Fibroblast of upper back skin (primary cell): ENCODE measurements around the gene USP16.

Experiments
- DNase-seq: peaks from one replicate; pipeline ENCODE4 v3.0.0-alpha.2; 2013

USP16 gene

GRCh38 chr21:29085106-29085752 is 60.8 kb downstream of the USP16 start:
- DNase-seq: no peak

- peak; percentile 71 for DNase-seq
Measured at GRCh38 chr21:29091033-29091432, 66.6 kb downstream of the USP16 start.

GRCh38 chr21:29092102-29092959 is 67.9 kb downstream of the USP16 start:
- no peak for DNase-seq

GRCh38 chr21:29096218-29097015 is 71.9 kb downstream of the USP16 start:
- no peak for DNase-seq

GRCh38 chr21:29098156-29098555 is 73.7 kb downstream of the USP16 start:
- DNase-seq: peak; percentile 24

GRCh38 chr21:29102791-29103257 is 78.4 kb downstream of the USP16 start:
- no peak for DNase-seq
